Hepatocyte (in vitro differentiated cells): ENCODE data around the gene ARPC1A. TPM values are rescaled to one million over a fixed set of nuclear protein-coding genes. Genes with fewer than 3 reads are reported as not detected.

Source experiments
- DNase-seq: peaks from one replicate; pipeline ENCODE4 v3.0.0-alpha.2; 2016; ENCODE audit warnings: low spot score
- H2AFZ ChIP-seq: fragments of 200-600 bp; sonication (generic); 2 replicates; pipeline ENCODE4 v1.6.0; 2016; ENCODE audit warnings: antibody characterized with exemption, mild to moderate bottlenecking
- H3K27ac ChIP-seq: fragments of 200-600 bp; sonication (generic); 2 replicates; pipeline ENCODE4 v1.5.1; 2016; ENCODE audit warnings: mild to moderate bottlenecking
- H3K27me3 ChIP-seq: fragments of 200-600 bp; sonication (generic); 2 replicates; pipeline ENCODE4 v1.6.1; 2016
- H3K36me3 ChIP-seq: fragments of 200-600 bp; sonication (generic); replicated peaks from 2 replicates; pipeline ENCODE4 v1.5.1; 2016; ENCODE audit warnings: low read depth; ENCODE audit not compliant: insufficient read depth
- H3K4me1 ChIP-seq: fragments of 200-600 bp; sonication (generic); 2 replicates; pipeline ENCODE4 v1.5.1; 2016; ENCODE audit warnings: mild to moderate bottlenecking, moderate library complexity; ENCODE audit not compliant: insufficient read depth
- H3K4me2 ChIP-seq: fragments of 200-600 bp; sonication (generic); 2 replicates; pipeline ENCODE4 v1.6.0; 2016
- H3K4me3 ChIP-seq: fragments of 200-600 bp; sonication (generic); 2 replicates; pipeline ENCODE4 v1.5.1; 2016; ENCODE audit warnings: mild to moderate bottlenecking
- H3K79me2 ChIP-seq: fragments of 200-600 bp; sonication (generic); 2 replicates; pipeline ENCODE4 v1.6.0; 2017; ENCODE audit warnings: mild to moderate bottlenecking
- H3K9me2 ChIP-seq: fragments of 200-600 bp; sonication (generic); replicated peaks from 2 replicates; pipeline ENCODE4 v1.6.0; 2017; ENCODE audit warnings: mild to moderate bottlenecking; ENCODE audit not compliant: insufficient read depth
- H3K9me3 ChIP-seq: fragments of 200-600 bp; sonication (generic); 2 replicates; pipeline ENCODE4 v1.5.1; 2016; ENCODE audit warnings: low read depth, mild to moderate bottlenecking
- H4K20me1 ChIP-seq: fragments of 200-600 bp; sonication (generic); 2 replicates; pipeline ENCODE4 v1.6.0; 2016; ENCODE audit warnings: mild to moderate bottlenecking; ENCODE audit not compliant: insufficient read depth, poor library complexity, severe bottlenecking
- EZH2 ChIP-seq: fragments of 200-600 bp; sonication (generic); IDR thresholded peaks from 2 replicates; pipeline ENCODE4 v1.6.1; 2016; ENCODE audit warnings: antibody characterized with exemption, mild to moderate bottlenecking, borderline replicate concordance
- EZH2phosphoT487 ChIP-seq: fragments of 200-600 bp; sonication (generic); IDR thresholded peaks from one replicate; pipeline ENCODE4 v1.6.1; 2018; ENCODE audit warnings: antibody characterized with exemption, mild to moderate bottlenecking, low read depth, moderate library complexity; ENCODE audit not compliant: unreplicated experiment, severe bottlenecking
- WGBS: methylation state at CpG from one replicate; pipeline ENCODE4 v1.1.6; 2016; ENCODE audit warnings: low lambda C conversion rate; ENCODE audit errors: missing lambda C conversion rate; 5-methylcytosine and 5-hydroxymethylcytosine counted together
- polyA plus RNA-seq: library from polyadenylated mRNA; unstranded; fragments of >200 nt; fragmentation: Nextera tagmentation; extraction: Ambion mirVana; gene quantifications from 2 replicates; pipeline ENCODE4 v1.2.1, GENCODE V29; 2016
- total RNA-seq: library from RNA; depleted of rRNA; stranded (reverse); fragments of >200 nt; gene quantifications from 2 replicates; pipeline ENCODE4 v1.2.3, GENCODE V29; 2014
- TF ChIP-seq, protein P1 (sequence below): fragments of 200-600 bp; sonication (generic); IDR thresholded peaks from 2 replicates; pipeline ENCODE4 v1.5.1; 2016; ENCODE audit warnings: antibody characterized with exemption, mild to moderate bottlenecking; ENCODE audit not compliant: poor library complexity

The ARPC1A gene
- total and polyA plus RNA-seq, 2 experiments from 2014 or later = 166 to 190 TPM

DNA sequence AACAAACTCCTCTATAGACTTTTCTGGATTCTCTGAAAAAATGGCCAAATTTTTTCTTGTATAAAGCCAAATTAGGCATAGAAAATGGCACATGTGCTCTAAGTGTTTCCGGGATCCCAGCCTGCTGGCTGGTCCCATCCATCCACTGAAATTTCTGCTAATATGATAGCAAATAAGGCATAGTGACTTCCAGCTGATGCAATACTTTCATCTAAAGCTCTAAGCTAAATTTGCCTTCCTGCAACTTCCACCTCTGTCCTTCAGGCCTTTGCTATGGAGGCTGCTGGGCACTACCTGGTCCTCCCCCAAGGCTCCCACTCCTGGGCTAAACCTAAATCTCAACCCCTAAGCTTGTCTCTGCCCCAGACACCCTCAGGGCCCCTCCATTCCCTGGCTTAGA is 32.5 kb upstream of the ARPC1A start:
- H3K27me3 ChIP-seq = no peaks in the 10 kb centered on the region
- TF ChIP-seq EZH2 (no peak), EZH2phosphoT487 (no peak)
- TF ChIP-seq, protein P1, sequence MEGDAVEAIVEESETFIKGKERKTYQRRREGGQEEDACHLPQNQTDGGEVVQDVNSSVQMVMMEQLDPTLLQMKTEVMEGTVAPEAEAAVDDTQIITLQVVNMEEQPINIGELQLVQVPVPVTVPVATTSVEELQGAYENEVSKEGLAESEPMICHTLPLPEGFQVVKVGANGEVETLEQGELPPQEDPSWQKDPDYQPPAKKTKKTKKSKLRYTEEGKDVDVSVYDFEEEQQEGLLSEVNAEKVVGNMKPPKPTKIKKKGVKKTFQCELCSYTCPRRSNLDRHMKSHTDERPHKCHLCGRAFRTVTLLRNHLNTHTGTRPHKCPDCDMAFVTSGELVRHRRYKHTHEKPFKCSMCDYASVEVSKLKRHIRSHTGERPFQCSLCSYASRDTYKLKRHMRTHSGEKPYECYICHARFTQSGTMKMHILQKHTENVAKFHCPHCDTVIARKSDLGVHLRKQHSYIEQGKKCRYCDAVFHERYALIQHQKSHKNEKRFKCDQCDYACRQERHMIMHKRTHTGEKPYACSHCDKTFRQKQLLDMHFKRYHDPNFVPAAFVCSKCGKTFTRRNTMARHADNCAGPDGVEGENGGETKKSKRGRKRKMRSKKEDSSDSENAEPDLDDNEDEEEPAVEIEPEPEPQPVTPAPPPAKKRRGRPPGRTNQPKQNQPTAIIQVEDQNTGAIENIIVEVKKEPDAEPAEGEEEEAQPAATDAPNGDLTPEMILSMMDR = no peak
- no peak overlapping the region for H2AFZ ChIP-seq
- no peaks in the 10 kb centered on the region for H4K20me1 ChIP-seq
- H3K36me3 ChIP-seq = no peaks in the 10 kb centered on the region
- H3K27ac ChIP-seq = no peak overlapping the region
- H3K4me1 ChIP-seq = no peaks in the 10 kb centered on the region
- no peak overlapping the region for H3K4me3 ChIP-seq
- no peaks in the 10 kb centered on the region for H3K79me2 ChIP-seq
- no peak for DNase-seq
- H3K4me2 ChIP-seq = no peak overlapping the region
- 100% methylated on average over 1 of the region's 1 CpG for WGBS
- H3K9me2 ChIP-seq = no peaks in the 10 kb centered on the region
- no peaks in the 10 kb centered on the region for H3K9me3 ChIP-seq

DNA sequence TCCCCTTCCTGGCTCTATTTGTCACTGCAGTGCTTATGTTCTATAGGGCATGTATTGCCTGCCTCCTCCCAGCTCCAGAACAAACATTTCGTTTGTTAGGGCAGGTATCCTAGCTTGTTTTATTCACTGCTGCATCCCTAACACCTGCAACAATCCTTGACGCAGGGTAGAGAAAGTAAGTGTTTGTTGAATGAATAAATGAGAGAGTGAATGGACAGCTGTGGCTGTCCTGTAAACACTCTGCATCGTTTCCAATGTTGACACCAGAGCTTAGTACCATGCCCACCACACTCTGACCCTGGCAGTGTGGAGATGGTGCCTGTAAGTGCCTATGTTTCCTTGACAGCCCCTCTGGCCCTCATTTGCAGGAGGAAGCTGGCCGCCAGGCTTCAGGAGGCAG is 32.0 kb upstream of the ARPC1A start:
- no peaks in the 10 kb centered on the region for H4K20me1 ChIP-seq
- DNase-seq = no peak
- TF ChIP-seq, protein P1 = no peak
- TF ChIP-seq EZH2phosphoT487 (no peak), EZH2 (no peak)
- no peaks in the 10 kb centered on the region for H3K9me2 ChIP-seq
- no peak overlapping the region for H3K27ac ChIP-seq
- H3K4me3 ChIP-seq = no peak overlapping the region
- no peaks in the 10 kb centered on the region for H3K4me1 ChIP-seq
- H2AFZ ChIP-seq = no peak overlapping the region
- no peak overlapping the region for H3K4me2 ChIP-seq
- no peaks in the 10 kb centered on the region for H3K36me3 ChIP-seq
- no peaks in the 10 kb centered on the region for H3K9me3 ChIP-seq
- 69% methylated on average over 4 of the region's 4 CpGs for WGBS
- no peaks in the 10 kb centered on the region for H3K79me2 ChIP-seq
- H3K27me3 ChIP-seq = no peaks in the 10 kb centered on the region

DNA sequence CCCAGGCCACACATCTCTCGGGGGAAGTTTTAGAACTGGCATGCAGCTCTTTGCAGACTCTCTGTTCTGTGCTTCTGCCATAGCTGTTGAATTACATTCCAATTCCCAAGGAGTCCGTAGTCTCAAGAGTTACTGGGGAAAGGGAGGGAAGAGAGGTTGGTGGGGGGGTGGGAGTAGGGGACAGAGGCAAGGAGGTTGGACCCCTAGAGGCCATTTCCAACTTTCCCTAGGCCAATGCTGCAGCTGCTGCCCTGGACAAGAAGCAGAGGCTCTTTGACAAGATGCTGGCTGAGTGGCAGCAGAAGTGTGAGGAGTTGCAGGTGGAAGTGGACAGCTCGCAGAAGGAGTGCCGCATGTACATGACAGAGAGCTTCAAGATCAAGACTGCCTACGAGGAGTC is 29.2 kb upstream of the ARPC1A start:
- Histone ChIP-seq H4K20me1 (no peaks in the 10 kb centered on the region), H3K36me3 (no peaks in the 10 kb centered on the region), H2AFZ (no peak overlapping the region), H3K27me3 (no peaks in the 10 kb centered on the region), H3K79me2 (no peaks in the 10 kb centered on the region), H3K9me2 (no peaks in the 10 kb centered on the region), H3K27ac (no peak overlapping the region), H3K4me1 (no peaks in the 10 kb centered on the region), H3K9me3 (no peaks in the 10 kb centered on the region), H3K4me2 (no peak overlapping the region), H3K4me3 (no peak overlapping the region)
- TF ChIP-seq EZH2 (no peak), EZH2phosphoT487 (no peak)
- TF ChIP-seq, protein P1 = no peak
- WGBS = 81% methylated on average over 5 of the region's 5 CpGs
- no peak for DNase-seq

DNA sequence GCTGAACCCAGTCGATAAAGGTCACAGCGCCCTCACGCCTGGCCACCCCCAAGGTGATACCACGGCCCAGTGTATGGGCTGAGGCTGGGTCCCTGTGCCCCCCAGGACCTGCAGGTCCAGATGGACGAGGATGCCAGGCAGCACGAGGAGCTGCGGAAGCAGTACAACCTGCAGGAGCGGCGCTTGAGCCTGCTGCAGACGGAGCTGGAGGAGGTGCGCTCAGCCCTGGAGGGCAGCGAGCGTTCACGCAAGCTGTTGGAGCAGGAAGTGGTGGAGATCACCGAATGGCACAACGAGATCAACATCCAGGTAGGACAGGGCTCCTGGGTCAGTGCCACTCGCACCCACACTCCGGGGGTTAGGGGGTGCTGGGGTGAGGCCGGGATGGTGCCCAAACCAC is 24.2 kb upstream of the ARPC1A start:
- H3K79me2 ChIP-seq = no peaks in the 10 kb centered on the region
- H3K4me2 ChIP-seq = no peak overlapping the region
- no peaks in the 10 kb centered on the region for H3K9me3 ChIP-seq
- H2AFZ ChIP-seq = no peak overlapping the region
- H3K9me2 ChIP-seq = no peaks in the 10 kb centered on the region
- H3K27ac ChIP-seq = no peak overlapping the region
- H3K4me3 ChIP-seq = no peak overlapping the region
- H3K27me3 ChIP-seq = no peaks in the 10 kb centered on the region
- no peaks in the 10 kb centered on the region for H4K20me1 ChIP-seq
- no peaks in the 10 kb centered on the region for H3K4me1 ChIP-seq
- no peaks in the 10 kb centered on the region for H3K36me3 ChIP-seq
- 92% methylated on average over 18 of the region's 19 CpGs for WGBS
- DNase-seq = no peak
- no peak for TF ChIP-seq EZH2phosphoT487
- TF ChIP-seq, protein P1 = no peak
- no peak for TF ChIP-seq EZH2
